ENCODE data around the gene CTRB1.
"Not testable (repeated sequence)": the region's sequence is repeated elsewhere in the genome, so short reads cannot be mapped to it uniquely, and the experiment has no call there.

- TF ChIP-seq CTCF, POLR2A (IDR thresholded peaks at IDR 0.05): not testable (repeated sequence)
These were observed 53.8 kb downstream of the CTRB1 start for GRCh38 chr16:75272629-75273028.

Measured in Peyer's patch (tissue), 4 donors.